ENCODE measurements around the gene CCDC106.

GRCh38 chr19:55679343-55680257, 31.6 kb downstream of the CCDC106 start:
- TF ChIP-seq CTCF (conservative IDR thresholded peaks at IDR 0.05), result no peak
- no peak for TF ChIP-seq ZFX (IDR thresholded peaks at IDR 0.05)

All from C4-2B (cell line).